PC-3 (cell line): Measurements from ENCODE around the gene ASXL2.

Source experiments
- EZH2phosphoT487 ChIP-seq: fragments of 300-600 bp; sonication (generic); IDR thresholded peaks from 2 replicates; pipeline ENCODE4 v1.6.1; 2018; ENCODE audit warnings: mild to moderate bottlenecking, antibody characterized with exemption, low read length, borderline replicate concordance
- TF ChIP-seq, protein P1 (sequence below): fragments of 300-600 bp; sonication (generic); conservative IDR thresholded peaks from 2 replicates; pipeline ENCODE4 v1.5.1; 2017; ENCODE audit warnings: antibody characterized with exemption, low read depth, mild to moderate bottlenecking, low read length

DNA sequence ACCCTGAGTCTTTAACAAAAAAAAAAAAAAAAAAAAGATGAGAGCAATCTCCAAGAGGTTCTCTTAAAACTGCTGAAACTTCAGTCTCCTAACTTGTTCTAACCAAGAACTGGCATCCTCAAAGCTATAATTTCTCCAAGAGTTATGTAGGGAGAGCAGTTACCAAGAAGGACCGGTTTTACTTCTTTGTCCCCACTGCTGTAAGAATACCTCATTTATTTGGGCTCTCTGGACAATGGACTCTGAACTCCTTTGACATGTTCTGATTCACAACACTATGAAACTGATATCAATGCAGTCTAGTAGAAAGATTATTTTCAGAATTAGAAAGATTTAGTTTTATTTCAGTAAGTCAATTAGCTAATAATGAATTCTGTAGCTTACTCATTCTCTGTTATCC lies 120.4 kb downstream of the ASXL2 start:
- TF ChIP-seq, protein P1, sequence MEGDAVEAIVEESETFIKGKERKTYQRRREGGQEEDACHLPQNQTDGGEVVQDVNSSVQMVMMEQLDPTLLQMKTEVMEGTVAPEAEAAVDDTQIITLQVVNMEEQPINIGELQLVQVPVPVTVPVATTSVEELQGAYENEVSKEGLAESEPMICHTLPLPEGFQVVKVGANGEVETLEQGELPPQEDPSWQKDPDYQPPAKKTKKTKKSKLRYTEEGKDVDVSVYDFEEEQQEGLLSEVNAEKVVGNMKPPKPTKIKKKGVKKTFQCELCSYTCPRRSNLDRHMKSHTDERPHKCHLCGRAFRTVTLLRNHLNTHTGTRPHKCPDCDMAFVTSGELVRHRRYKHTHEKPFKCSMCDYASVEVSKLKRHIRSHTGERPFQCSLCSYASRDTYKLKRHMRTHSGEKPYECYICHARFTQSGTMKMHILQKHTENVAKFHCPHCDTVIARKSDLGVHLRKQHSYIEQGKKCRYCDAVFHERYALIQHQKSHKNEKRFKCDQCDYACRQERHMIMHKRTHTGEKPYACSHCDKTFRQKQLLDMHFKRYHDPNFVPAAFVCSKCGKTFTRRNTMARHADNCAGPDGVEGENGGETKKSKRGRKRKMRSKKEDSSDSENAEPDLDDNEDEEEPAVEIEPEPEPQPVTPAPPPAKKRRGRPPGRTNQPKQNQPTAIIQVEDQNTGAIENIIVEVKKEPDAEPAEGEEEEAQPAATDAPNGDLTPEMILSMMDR = no peak
- no peak for TF ChIP-seq EZH2phosphoT487
